GM19438 (cell line): ENCODE measurements around the gene NUDT3.
"Not testable (repeated sequence)": the region's sequence is repeated elsewhere in the genome, so short reads cannot be mapped to it uniquely, and the experiment has no call there.

Experiments
- ATAC-seq: cut with Tn5 transposase; IDR thresholded peaks from one replicate; pipeline ENCODE4 v1.9.1; 2021; ENCODE audit warnings: low read depth; ENCODE audit not compliant: unreplicated experiment

Gene NUDT3

GRCh38 chr6:34371865-34372264, 20.6 kb downstream of the NUDT3 start:
- not testable (repeated sequence) for ATAC-seq

- no peak for ATAC-seq
These were observed 22.1 kb downstream of the NUDT3 start for GRCh38 chr6:34370361-34370760.

GRCh38 chr6:34369385-34369784, 23.1 kb downstream of the NUDT3 start:
- no peak for ATAC-seq

- ATAC-seq = no peak
These were observed 25.9 kb downstream of the NUDT3 start for GRCh38 chr6:34366639-34366921.

GRCh38 chr6:34365781-34366638, 26.5 kb downstream of the NUDT3 start:
- not testable (repeated sequence) for ATAC-seq

GRCh38 chr6:34363681-34364075, 28.8 kb downstream of the NUDT3 start:
- not testable (repeated sequence) for ATAC-seq

GRCh38 chr6:34362909-34363680, 29.4 kb downstream of the NUDT3 start:
- ATAC-seq = no peak

- no peak for ATAC-seq
These were observed 30.3 kb downstream of the NUDT3 start for GRCh38 chr6:34362176-34362575.

- no peak for ATAC-seq
These were observed 31.9 kb downstream of the NUDT3 start for GRCh38 chr6:34360556-34360955.

GRCh38 chr6:34359418-34360158, 32.9 kb downstream of the NUDT3 start:
- no peak for ATAC-seq

GRCh38 chr6:34358389-34358905, 34.0 kb downstream of the NUDT3 start:
- ATAC-seq = no peak

- no peak for ATAC-seq
These were observed 34.5 kb downstream of the NUDT3 start for GRCh38 chr6:34357937-34358336.

- no peak for ATAC-seq
These were observed 36.6 kb downstream of the NUDT3 start for GRCh38 chr6:34355889-34356288.

GRCh38 chr6:34354230-34354629, 38.2 kb downstream of the NUDT3 start:
- not testable (repeated sequence) for ATAC-seq

- not testable (repeated sequence) for ATAC-seq
These were observed 38.9 kb downstream of the NUDT3 start for GRCh38 chr6:34353530-34353929.

- ATAC-seq = no peak
These were observed 40.0 kb downstream of the NUDT3 start for GRCh38 chr6:34352305-34352937.

- no peak for ATAC-seq
These were observed 41.6 kb downstream of the NUDT3 start for GRCh38 chr6:34350934-34351217.

- ATAC-seq = no peak
These were observed 42.1 kb downstream of the NUDT3 start for GRCh38 chr6:34350137-34350933.

- no peak for ATAC-seq
These were observed 43.3 kb downstream of the NUDT3 start for GRCh38 chr6:34349211-34349610.

- ATAC-seq = no peak
These were observed 45.2 kb downstream of the NUDT3 start for GRCh38 chr6:34347303-34347702.
